HepG2 (cell line): ENCODE data around the gene ATP10A. TPM values are rescaled to one million over a fixed set of nuclear protein-coding genes. Genes with fewer than 3 reads are reported as not detected.

Experiments
- ATAC-seq: fragments of 200-7000 bp; cut with Tn5 transposase; 3 replicates; pipeline ENCODE4 v1.9.1; 2020; ENCODE audit warnings: mild to moderate bottlenecking, moderate library complexity
- BruUV-seq: library from RNA; stranded (reverse); fragments of 400-500 nt; replicated peaks from 2 replicates; lab custom pipeline; 2021; lab: Mats Ljungman, UMichigan
- CTCF ChIA-PET: fragments of 300-600 bp; formaldehyde crosslinking; extraction: SDS; loops from one replicate; lab custom pipeline; 2021; ENCODE audit warnings: low total read pairs, inconsistent platforms, low intra/inter-chr PET ratio; lab: Yijun Ruan, JAX
- POLR2A ChIA-PET: fragments of 350-600 bp; sonication (Branson Sonifier 250); formaldehyde crosslinking; loops from one replicate; lab custom pipeline; 2020; ENCODE audit warnings: antibody characterized with exemption, inconsistent platforms; lab: Yijun Ruan, JAX
- DNase-seq: peaks from one replicate; pipeline ENCODE4 v3.0.0-alpha.2; 2015; ENCODE audit warnings: low spot score
- FAIRE-seq: peaks from 3 replicates; lab custom pipeline; 2011; peaks lifted over from hg19 to GRCh38; lab: Jason Lieb, UNC
- H2AFZ ChIP-seq: one replicate; pipeline ENCODE4 v1.6.1; 2011; ENCODE audit warnings: low read length, inconsistent platforms
- H3K27ac ChIP-seq: fragments of 300-600 bp; 3 replicates; pipeline ENCODE4 v1.8.0; 2011; ENCODE audit warnings: mixed run types, mild to moderate bottlenecking, mixed read lengths, low read length, inconsistent platforms; ENCODE audit not compliant: insufficient read depth; ENCODE audit errors: extremely low read length
- H3K27me3 ChIP-seq, 2 experiments: fragments of 200-600 bp in 1 of 2; 2 replicates in 1 of 2; 3 replicates in 1 of 2; pipeline versions ENCODE4 v1.6.0 to v1.8.0; 2011; ENCODE audit warnings: low read length in 2 of 2, mild to moderate bottlenecking in 2 of 2, moderate library complexity in 2 of 2, inconsistent platforms in 1 of 2; ENCODE audit not compliant: insufficient read depth in 2 of 2, control insufficient read depth in 1 of 2
- H3K36me3 ChIP-seq, 2 experiments: fragments of 200-600 bp in 1 of 2; replicated peaks in 1 of 2; 2 replicates in 1 of 2; 3 replicates in 1 of 2; pipeline versions ENCODE4 v1.5.1 to v1.8.0; 2011; ENCODE audit warnings: low read length in 2 of 2, inconsistent platforms in 1 of 2; ENCODE audit not compliant: insufficient read depth in 2 of 2, control insufficient read depth in 1 of 2
- H3K4me1 ChIP-seq: 2 replicates; pipeline ENCODE4 v1.5.1; 2012; ENCODE audit warnings: low read length, inconsistent platforms; ENCODE audit not compliant: insufficient read depth
- H3K4me2 ChIP-seq: 2 replicates; pipeline ENCODE4 v1.6.0; 2011; ENCODE audit warnings: low read depth, low read length, inconsistent platforms
- H3K4me3 ChIP-seq, 3 experiments: fragments of 200-600 bp in 1 of 3; sonication (generic), shearing (Covaris generic) in 1 of 3; replicated peaks in 1 of 3; 2 replicates each; pipeline ENCODE4 v1.5.1; 2011 to 2016; ENCODE audit warnings: low read length in 3 of 3, inconsistent platforms in 2 of 3, low read depth in 2 of 3, mild to moderate bottlenecking in 2 of 3, control low read depth in 1 of 3, mixed read lengths in 1 of 3; ENCODE audit not compliant: insufficient read depth in 1 of 3
- H3K79me2 ChIP-seq: one replicate; pipeline ENCODE4 v1.6.1; 2011; ENCODE audit warnings: low read length, inconsistent platforms; ENCODE audit not compliant: insufficient read depth
- H3K9ac ChIP-seq: 2 replicates; pipeline ENCODE4 v1.6.0; 2011; ENCODE audit warnings: mild to moderate bottlenecking, low read depth, low read length, inconsistent platforms; ENCODE audit not compliant: insufficient read depth
- H3K9me3 ChIP-seq: 2 replicates; pipeline ENCODE4 v1.5.1; 2012; ENCODE audit warnings: mild to moderate bottlenecking, low read length
- H4K20me1 ChIP-seq: 2 replicates; pipeline ENCODE4 v1.6.0; 2011; ENCODE audit warnings: inconsistent platforms, mild to moderate bottlenecking, low read length, moderate library complexity; ENCODE audit not compliant: insufficient read depth
- FOXK1 ChIP-seq: sonication (generic); formaldehyde crosslinking; IDR thresholded peaks from 2 replicates; pipeline ENCODE4 v1.4.0; 2020; ENCODE audit warnings: low read depth, missing genetic modification reagents, borderline replicate concordance
- GTF2F1 ChIP-seq: fragments of 150-350 bp; IDR thresholded peaks from 2 replicates; pipeline ENCODE4 v1.6.1; 2014; ENCODE audit warnings: low read length
- KDM5A ChIP-seq: fragments of 200-600 bp; sonication (generic); IDR thresholded peaks from 2 replicates; pipeline ENCODE4 v1.7.0; 2018; ENCODE audit warnings: antibody characterized with exemption, mild to moderate bottlenecking, low read length, borderline replicate concordance
- SOX6 ChIP-seq, 2 experiments: fragments of 450-650 bp in 1 of 2; sonication (generic) in 1 of 2; formaldehyde crosslinking in 1 of 2; IDR thresholded peaks; 2 replicates each; pipeline versions ENCODE4 v1.4.0 to v1.6.1; 2017 to 2020; ENCODE audit warnings: antibody characterized with exemption in 1 of 2, mild to moderate bottlenecking in 1 of 2, missing genetic modification reagents in 1 of 2
- SP5 ChIP-seq: IDR thresholded peaks from 2 replicates; pipeline ENCODE4 v1.6.1; 2016; ENCODE audit warnings: low read depth, borderline replicate concordance
- SRSF4 ChIP-seq: fragments of 200-400 bp; formaldehyde crosslinking; IDR thresholded peaks from one replicate; pipeline ENCODE4 v1.6.1; 2018; ENCODE audit warnings: mild to moderate bottlenecking, low read depth, low read length, moderate library complexity; ENCODE audit not compliant: poor library complexity, severe bottlenecking
- TCF7L2 ChIP-seq: IDR thresholded peaks from 2 replicates; pipeline ENCODE4 v1.6.1; 2011; ENCODE audit warnings: mild to moderate bottlenecking, low read depth, low read length, moderate library complexity
- ZC3H13 ChIP-seq: sonication (generic); formaldehyde crosslinking; IDR thresholded peaks from 2 replicates; pipeline ENCODE4 v1.8.1; 2023; ENCODE audit warnings: mild to moderate bottlenecking, missing genetic modification reagents, moderate library complexity
- ZKSCAN8 ChIP-seq: IDR thresholded peaks from 2 replicates; pipeline ENCODE4 v1.6.1; 2016; ENCODE audit warnings: borderline replicate concordance, missing genetic modification reagents, missing compliant biosample characterization
- ZNF75D ChIP-seq: sonication (generic); formaldehyde crosslinking; IDR thresholded peaks from 2 replicates; pipeline ENCODE4 v1.8.1; 2023; ENCODE audit warnings: missing genetic modification reagents, mild to moderate bottlenecking, borderline replicate concordance
- ZNF772 ChIP-seq: sonication (generic); formaldehyde crosslinking; IDR thresholded peaks from 2 replicates; pipeline ENCODE4 v1.5.0; 2020; ENCODE audit warnings: mild to moderate bottlenecking, missing genetic modification reagents
- WGBS: methylation state at CpG from one replicate; pipeline ENCODE4 v1.1.6; 2017; ENCODE audit warnings: low lambda C conversion rate; 5-methylcytosine and 5-hydroxymethylcytosine counted together
- in situ Hi-C: cut with HindIII; loops from 2 replicates; pipeline ENCODE4 v1.10.0; 2017; ENCODE audit warnings: low pct_unique_long_range_greater_than_20kb; ENCODE audit not compliant: extremely low pct_ligation_motif_present
- intact Hi-C: fragments of 100-400 bp; cut with micrococcal nuclease; formaldehyde crosslinking; loops from one replicate; pipeline ENCODE4 v1.10.0; 2022; ENCODE audit not compliant: unreplicated experiment
- polyA plus RNA-seq, 8 experiments: library from polyadenylated mRNA; depleted of rRNA in 3 of 8; stranded (reverse) in 7 of 8; unstranded in 1 of 8; fragments of >200 nt; fragmentation: Illumina TruSeq in 4 of 8; extraction: Trizol in 4 of 8; gene quantifications; 2 replicates each; pipeline versions ENCODE4 v1.2.1 to v1.2.3, GENCODE V29; 2011 to 2016; ENCODE audit warnings: low read depth in 4 of 8, missing spikeins in 1 of 8, mixed read lengths in 1 of 8; ENCODE audit not compliant: insufficient read depth in 1 of 8
- total RNA-seq, 5 experiments: library from RNA; depleted of rRNA; stranded (reverse); fragments of >200 nt; fragmentation: Illumina TruSeq; extraction: Trizol; gene quantifications; 2 replicates each; pipeline ENCODE4 v1.2.3, GENCODE V29; 2016; ENCODE audit warnings: low read depth in 1 of 5
- TF ChIP-seq, protein P1 (sequence below): sonication (generic); formaldehyde crosslinking; IDR thresholded peaks from 2 replicates; pipeline ENCODE4 v1.5.1; 2020; ENCODE audit warnings: mild to moderate bottlenecking, missing genetic modification reagents, moderate library complexity

ATP10A gene
- total and polyA plus RNA-seq, 2 of the 13 experiments (the other 11 are each of a cell fraction or from before 2014, with no cell fraction given) = 0.58 to 4.2 TPM

DNA sequence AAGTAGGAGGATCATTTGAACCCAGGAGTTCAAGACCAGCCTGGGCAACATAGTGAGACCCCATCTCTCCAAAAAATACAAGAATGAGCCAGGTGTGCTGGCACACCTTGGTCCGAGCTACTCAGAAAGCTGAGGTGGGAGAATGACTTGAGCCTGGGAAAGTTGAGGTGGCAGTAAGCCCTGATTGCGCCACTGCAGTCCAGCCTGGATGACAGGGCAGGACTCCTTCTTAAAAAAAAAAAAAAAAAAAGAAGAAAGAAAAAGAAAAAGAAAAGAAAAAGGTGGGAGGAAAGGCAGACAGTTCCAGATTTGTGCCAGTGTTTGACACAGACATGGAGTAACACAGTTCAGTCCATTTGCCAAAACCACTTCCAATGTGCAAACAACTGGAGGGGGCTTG, 75.7 kb downstream of the ATP10A start:
- FAIRE-seq (no peak), ATAC-seq (no peak), DNase-seq (no peak)
- Histone ChIP-seq H3K9ac (no peak overlapping the region), H3K27ac (no peak overlapping the region), H2AFZ (no peak overlapping the region), H3K36me3 (no peaks in the 10 kb centered on the region), H3K4me1 (peaks cover 21% of the 10 kb centered on the region), H4K20me1 (no peaks in the 10 kb centered on the region), H3K79me2 (no peaks in the 10 kb centered on the region), H3K27me3 (no peaks in the 10 kb centered on the region), H3K4me3 (no peak overlapping the region; a peak in 1 of 6 replicates), H3K9me3 (no peaks in the 10 kb centered on the region), H3K4me2 (peak overlapping the region; percentile 64; the same call in 1 of the 2 replicates)
- intact Hi-C loops = no loop called here
- ChIA-PET POLR2A (no interaction called here), CTCF (no interaction called here)
- in situ Hi-C loops = no loop called here
- no peak for TF ChIP-seq ZKSCAN8
- TF ChIP-seq ZNF772 = no peak
- TF ChIP-seq, protein P1, sequence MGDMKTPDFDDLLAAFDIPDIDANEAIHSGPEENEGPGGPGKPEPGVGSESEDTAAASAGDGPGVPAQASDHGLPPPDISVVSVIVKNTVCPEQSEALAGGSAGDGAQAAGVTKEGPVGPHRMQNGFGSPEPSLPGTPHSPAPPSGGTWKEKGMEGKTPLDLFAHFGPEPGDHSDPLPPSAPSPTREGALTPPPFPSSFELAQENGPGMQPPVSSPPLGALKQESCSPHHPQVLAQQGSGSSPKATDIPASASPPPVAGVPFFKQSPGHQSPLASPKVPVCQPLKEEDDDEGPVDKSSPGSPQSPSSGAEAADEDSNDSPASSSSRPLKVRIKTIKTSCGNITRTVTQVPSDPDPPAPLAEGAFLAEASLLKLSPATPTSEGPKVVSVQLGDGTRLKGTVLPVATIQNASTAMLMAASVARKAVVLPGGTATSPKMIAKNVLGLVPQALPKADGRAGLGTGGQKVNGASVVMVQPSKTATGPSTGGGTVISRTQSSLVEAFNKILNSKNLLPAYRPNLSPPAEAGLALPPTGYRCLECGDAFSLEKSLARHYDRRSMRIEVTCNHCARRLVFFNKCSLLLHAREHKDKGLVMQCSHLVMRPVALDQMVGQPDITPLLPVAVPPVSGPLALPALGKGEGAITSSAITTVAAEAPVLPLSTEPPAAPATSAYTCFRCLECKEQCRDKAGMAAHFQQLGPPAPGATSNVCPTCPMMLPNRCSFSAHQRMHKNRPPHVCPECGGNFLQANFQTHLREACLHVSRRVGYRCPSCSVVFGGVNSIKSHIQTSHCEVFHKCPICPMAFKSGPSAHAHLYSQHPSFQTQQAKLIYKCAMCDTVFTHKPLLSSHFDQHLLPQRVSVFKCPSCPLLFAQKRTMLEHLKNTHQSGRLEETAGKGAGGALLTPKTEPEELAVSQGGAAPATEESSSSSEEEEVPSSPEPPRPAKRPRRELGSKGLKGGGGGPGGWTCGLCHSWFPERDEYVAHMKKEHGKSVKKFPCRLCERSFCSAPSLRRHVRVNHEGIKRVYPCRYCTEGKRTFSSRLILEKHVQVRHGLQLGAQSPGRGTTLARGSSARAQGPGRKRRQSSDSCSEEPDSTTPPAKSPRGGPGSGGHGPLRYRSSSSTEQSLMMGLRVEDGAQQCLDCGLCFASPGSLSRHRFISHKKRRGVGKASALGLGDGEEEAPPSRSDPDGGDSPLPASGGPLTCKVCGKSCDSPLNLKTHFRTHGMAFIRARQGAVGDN (CRISPR knock-in tag) = no peak
- no peak for TF ChIP-seq SOX6 (IDR thresholded peaks at IDR 0.05)
- TF ChIP-seq SOX6 (CRISPR knock-in tag; IDR thresholded peaks at IDR 0.05) = no peak
- no peak for TF ChIP-seq GTF2F1
- TF ChIP-seq SP5 = no peak
- no peak for TF ChIP-seq TCF7L2
- no peak for TF ChIP-seq SRSF4
- TF ChIP-seq KDM5A = no peak
- TF ChIP-seq ZNF75D (CRISPR knock-in tag) = no peak
- TF ChIP-seq FOXK1 (CRISPR knock-in tag) = no peak
- TF ChIP-seq ZC3H13 (CRISPR knock-in tag) = no peak
- no TSS peak for BruUV-seq
- 87% methylated on average over 2 of the region's 2 CpGs for WGBS
